WERI-Rb-1 (cell line): ENCODE results near the gene AGBL1.

Source experiments
- DNase-seq: peaks from one replicate; pipeline ENCODE4 v3.0.0-alpha.2; 2020
- H3K27ac ChIP-seq: fragments of 250-450 bp; sonication (Bioruptor Pico); 2 replicates; pipeline ENCODE4 v1.5.1; 2020; ENCODE audit warnings: mild to moderate bottlenecking, moderate library complexity
- H3K27me3 ChIP-seq: fragments of 250-450 bp; sonication (Bioruptor Pico); 2 replicates; pipeline ENCODE4 v1.5.1; 2021; ENCODE audit warnings: mild to moderate bottlenecking, low read depth, moderate library complexity; ENCODE audit not compliant: insufficient read depth, severe bottlenecking
- H3K36me3 ChIP-seq: fragments of 250-450 bp; sonication (Bioruptor Pico); 2 replicates; pipeline ENCODE4 v1.5.1; 2020; ENCODE audit warnings: mild to moderate bottlenecking, moderate library complexity
- H3K4me3 ChIP-seq: 2 replicates; pipeline ENCODE4 v1.5.1; 2011; ENCODE audit warnings: low read depth, mild to moderate bottlenecking, control low read depth, low read length
- H3K9me3 ChIP-seq: fragments of 250-450 bp; sonication (Bioruptor Pico); 2 replicates; pipeline ENCODE4 v1.5.1; 2021; ENCODE audit warnings: mild to moderate bottlenecking, moderate library complexity; ENCODE audit not compliant: severe bottlenecking
- TF ChIP-seq, protein P1 (sequence below): IDR thresholded peaks from 2 replicates; pipeline ENCODE4 v1.5.1; 2011; ENCODE audit warnings: low read depth, mild to moderate bottlenecking, control low read depth, inconsistent platforms, low read length

The AGBL1 gene

DNA sequence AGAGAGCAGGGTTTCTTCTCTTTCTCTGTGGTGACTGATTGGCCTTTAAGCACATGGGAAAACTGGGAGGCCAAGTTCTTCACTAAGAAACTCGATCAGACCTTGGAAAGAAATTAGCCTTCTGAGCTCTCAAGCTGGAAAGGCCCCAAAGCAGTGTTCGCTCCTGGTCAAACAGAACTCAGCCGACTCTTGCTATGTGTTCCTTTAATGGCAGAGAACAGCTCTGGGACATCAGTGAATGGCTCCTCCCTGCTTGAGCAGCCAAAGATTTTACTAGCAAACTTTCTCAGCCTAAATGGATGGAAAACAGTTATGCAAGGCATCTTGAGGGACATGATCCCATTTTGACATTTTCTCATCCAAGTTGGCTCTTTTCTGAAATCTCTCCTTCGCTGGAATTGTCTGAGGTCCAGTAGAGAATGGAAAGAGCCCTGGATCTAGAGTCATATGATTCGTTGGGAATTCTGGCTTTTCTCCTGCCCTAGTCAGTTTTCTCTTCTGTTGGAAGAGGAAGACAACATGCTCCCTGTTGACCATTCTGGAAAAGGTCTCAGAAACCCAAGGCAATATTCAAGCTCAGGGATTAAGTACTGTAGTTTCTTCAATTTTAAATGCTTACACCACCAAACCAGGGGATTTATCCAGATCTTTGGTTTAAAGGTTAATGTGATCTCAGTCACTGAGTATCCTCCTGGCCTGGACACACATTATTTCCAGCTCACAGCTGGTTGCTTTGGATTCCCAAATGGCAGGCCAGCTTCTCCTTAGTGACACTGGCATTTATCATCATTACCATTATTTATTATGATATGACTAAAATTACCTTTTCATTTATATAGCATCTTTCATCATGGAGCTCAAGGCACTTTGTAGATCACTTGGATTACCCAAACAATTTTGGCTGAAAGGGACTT lies 319.6 kb downstream of the AGBL1 start:
- H3K9me3 ChIP-seq, result no peaks in the 10 kb centered on the region
- H3K27me3 ChIP-seq, result peaks cover 54% of the 10 kb centered on the region
- H3K4me3 ChIP-seq, result no peak overlapping the region
- TF ChIP-seq, protein P1, sequence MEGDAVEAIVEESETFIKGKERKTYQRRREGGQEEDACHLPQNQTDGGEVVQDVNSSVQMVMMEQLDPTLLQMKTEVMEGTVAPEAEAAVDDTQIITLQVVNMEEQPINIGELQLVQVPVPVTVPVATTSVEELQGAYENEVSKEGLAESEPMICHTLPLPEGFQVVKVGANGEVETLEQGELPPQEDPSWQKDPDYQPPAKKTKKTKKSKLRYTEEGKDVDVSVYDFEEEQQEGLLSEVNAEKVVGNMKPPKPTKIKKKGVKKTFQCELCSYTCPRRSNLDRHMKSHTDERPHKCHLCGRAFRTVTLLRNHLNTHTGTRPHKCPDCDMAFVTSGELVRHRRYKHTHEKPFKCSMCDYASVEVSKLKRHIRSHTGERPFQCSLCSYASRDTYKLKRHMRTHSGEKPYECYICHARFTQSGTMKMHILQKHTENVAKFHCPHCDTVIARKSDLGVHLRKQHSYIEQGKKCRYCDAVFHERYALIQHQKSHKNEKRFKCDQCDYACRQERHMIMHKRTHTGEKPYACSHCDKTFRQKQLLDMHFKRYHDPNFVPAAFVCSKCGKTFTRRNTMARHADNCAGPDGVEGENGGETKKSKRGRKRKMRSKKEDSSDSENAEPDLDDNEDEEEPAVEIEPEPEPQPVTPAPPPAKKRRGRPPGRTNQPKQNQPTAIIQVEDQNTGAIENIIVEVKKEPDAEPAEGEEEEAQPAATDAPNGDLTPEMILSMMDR, result no peak
- no peak overlapping the region for H3K27ac ChIP-seq
- no peak for DNase-seq
- H3K36me3 ChIP-seq, result no peaks in the 10 kb centered on the region

- Histone ChIP-seq H3K4me3 (no peak overlapping the region), H3K27me3 (peaks cover 41% of the 10 kb centered on the region), H3K27ac (no peak overlapping the region), H3K9me3 (no peaks in the 10 kb centered on the region), H3K36me3 (no peaks in the 10 kb centered on the region)
- TF ChIP-seq, protein P1, result no peak
- no peak for DNase-seq
These were observed 323.6 kb downstream of the AGBL1 start for GRCh38 chr15:86403221-86403620.

DNA sequence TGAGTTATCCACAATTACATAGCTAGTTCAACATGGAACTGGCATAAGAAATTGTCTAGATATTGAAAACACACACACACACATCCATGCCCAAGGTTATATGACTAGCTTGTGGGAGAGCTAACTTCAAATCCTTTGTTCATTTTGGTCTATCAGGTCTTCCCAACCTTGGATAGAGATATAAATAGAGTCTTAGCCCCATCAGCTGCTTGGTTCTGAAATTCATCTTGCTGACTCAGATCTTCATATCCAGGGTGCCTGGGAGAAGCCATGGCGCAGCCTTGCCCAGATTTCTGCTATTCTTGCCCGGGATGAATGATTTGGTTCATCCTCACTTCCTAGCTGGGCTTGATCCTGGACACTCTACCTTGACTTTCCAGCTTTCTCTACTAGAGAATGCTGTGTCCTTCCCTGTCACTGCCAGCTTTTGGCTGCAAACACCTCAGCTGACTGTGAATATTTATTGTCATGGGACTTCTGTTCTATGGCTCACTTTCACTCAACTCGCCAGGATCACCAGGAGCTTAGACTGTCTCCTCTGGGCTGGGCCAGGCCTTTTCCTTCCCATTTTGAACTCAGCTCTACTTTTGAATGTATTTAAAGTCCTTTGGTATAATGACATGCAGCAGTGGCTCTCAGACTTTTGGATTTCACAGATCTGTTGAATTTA lies 324.4 kb downstream of the AGBL1 start:
- no peak for DNase-seq
- no peaks in the 10 kb centered on the region for H3K9me3 ChIP-seq
- TF ChIP-seq, protein P1, result no peak
- no peak overlapping the region for H3K4me3 ChIP-seq
- H3K36me3 ChIP-seq, result no peaks in the 10 kb centered on the region
- H3K27ac ChIP-seq, result no peak overlapping the region
- H3K27me3 ChIP-seq, result peaks cover 44% of the 10 kb centered on the region

- TF ChIP-seq, protein P1, result no peak
- Histone ChIP-seq H3K27me3 (peaks cover 37% of the 10 kb centered on the region), H3K4me3 (no peak overlapping the region), H3K36me3 (no peaks in the 10 kb centered on the region), H3K9me3 (no peaks in the 10 kb centered on the region), H3K27ac (no peak overlapping the region)
- no peak for DNase-seq
These were observed 328.6 kb downstream of the AGBL1 start for GRCh38 chr15:86408261-86408660.

GRCh38 chr15:86411916-86412315 lies 332.2 kb downstream of the AGBL1 start:
- no peak for DNase-seq
- Histone ChIP-seq H3K27me3 (peaks cover 33% of the 10 kb centered on the region), H3K27ac (no peak overlapping the region), H3K36me3 (no peaks in the 10 kb centered on the region), H3K4me3 (no peak overlapping the region), H3K9me3 (no peaks in the 10 kb centered on the region)
- TF ChIP-seq, protein P1, result no peak
